HepG2 (cell line): ENCODE measurements around the gene FURIN. TPM values are rescaled to one million over a fixed set of nuclear protein-coding genes. Genes with fewer than 3 reads are reported as not detected.

Experiments
- ATAC-seq: fragments of 200-7000 bp; cut with Tn5 transposase; 3 replicates; pipeline ENCODE4 v1.9.1; 2020; ENCODE audit warnings: mild to moderate bottlenecking, moderate library complexity
- BruUV-seq: library from RNA; stranded (reverse); fragments of 400-500 nt; replicated peaks from 2 replicates; lab custom pipeline; 2021; lab: Mats Ljungman, UMichigan
- CTCF ChIA-PET: fragments of 300-600 bp; formaldehyde crosslinking; extraction: SDS; loops from one replicate; lab custom pipeline; 2021; ENCODE audit warnings: low total read pairs, inconsistent platforms, low intra/inter-chr PET ratio; lab: Yijun Ruan, JAX
- POLR2A ChIA-PET: fragments of 350-600 bp; sonication (Branson Sonifier 250); formaldehyde crosslinking; loops from one replicate; lab custom pipeline; 2020; ENCODE audit warnings: antibody characterized with exemption, inconsistent platforms; lab: Yijun Ruan, JAX
- DNase-seq: peaks from one replicate; pipeline ENCODE4 v3.0.0-alpha.2; 2015; ENCODE audit warnings: low spot score
- FAIRE-seq: peaks from 3 replicates; lab custom pipeline; 2011; peaks lifted over from hg19 to GRCh38; lab: Jason Lieb, UNC
- H2AFZ ChIP-seq: one replicate; pipeline ENCODE4 v1.6.1; 2011; ENCODE audit warnings: low read length, inconsistent platforms
- H3K27ac ChIP-seq: fragments of 300-600 bp; 3 replicates; pipeline ENCODE4 v1.8.0; 2011; ENCODE audit warnings: mixed run types, mild to moderate bottlenecking, mixed read lengths, low read length, inconsistent platforms; ENCODE audit not compliant: insufficient read depth; ENCODE audit errors: extremely low read length
- H3K27me3 ChIP-seq, 2 experiments: fragments of 200-600 bp in 1 of 2; 2 replicates in 1 of 2; 3 replicates in 1 of 2; pipeline versions ENCODE4 v1.6.0 to v1.8.0; 2011; ENCODE audit warnings: low read length in 2 of 2, mild to moderate bottlenecking in 2 of 2, moderate library complexity in 2 of 2, inconsistent platforms in 1 of 2; ENCODE audit not compliant: insufficient read depth in 2 of 2, control insufficient read depth in 1 of 2
- H3K36me3 ChIP-seq, 2 experiments: fragments of 200-600 bp in 1 of 2; replicated peaks in 1 of 2; 2 replicates in 1 of 2; 3 replicates in 1 of 2; pipeline versions ENCODE4 v1.5.1 to v1.8.0; 2011; ENCODE audit warnings: low read length in 2 of 2, inconsistent platforms in 1 of 2; ENCODE audit not compliant: insufficient read depth in 2 of 2, control insufficient read depth in 1 of 2
- H3K4me1 ChIP-seq: 2 replicates; pipeline ENCODE4 v1.5.1; 2012; ENCODE audit warnings: low read length, inconsistent platforms; ENCODE audit not compliant: insufficient read depth
- H3K4me2 ChIP-seq: 2 replicates; pipeline ENCODE4 v1.6.0; 2011; ENCODE audit warnings: low read depth, low read length, inconsistent platforms
- H3K4me3 ChIP-seq, 3 experiments: fragments of 200-600 bp in 1 of 3; sonication (generic), shearing (Covaris generic) in 1 of 3; replicated peaks in 1 of 3; 2 replicates each; pipeline ENCODE4 v1.5.1; 2011 to 2016; ENCODE audit warnings: low read length in 3 of 3, inconsistent platforms in 2 of 3, low read depth in 2 of 3, mild to moderate bottlenecking in 2 of 3, control low read depth in 1 of 3, mixed read lengths in 1 of 3; ENCODE audit not compliant: insufficient read depth in 1 of 3
- H3K79me2 ChIP-seq: one replicate; pipeline ENCODE4 v1.6.1; 2011; ENCODE audit warnings: low read length, inconsistent platforms; ENCODE audit not compliant: insufficient read depth
- H3K9ac ChIP-seq: 2 replicates; pipeline ENCODE4 v1.6.0; 2011; ENCODE audit warnings: mild to moderate bottlenecking, low read depth, low read length, inconsistent platforms; ENCODE audit not compliant: insufficient read depth
- H3K9me3 ChIP-seq: 2 replicates; pipeline ENCODE4 v1.5.1; 2012; ENCODE audit warnings: mild to moderate bottlenecking, low read length
- H4K20me1 ChIP-seq: 2 replicates; pipeline ENCODE4 v1.6.0; 2011; ENCODE audit warnings: inconsistent platforms, mild to moderate bottlenecking, low read length, moderate library complexity; ENCODE audit not compliant: insufficient read depth
- ATAD3A ChIP-seq: sonication (generic); formaldehyde crosslinking; IDR thresholded peaks from 2 replicates; pipeline ENCODE4 v1.4.0; 2020; ENCODE audit warnings: missing genetic modification reagents
- EED ChIP-seq: sonication (generic); formaldehyde crosslinking; IDR thresholded peaks from 2 replicates; pipeline ENCODE4 v1.5.0; 2020; ENCODE audit warnings: mild to moderate bottlenecking, missing genetic modification reagents
- MYNN ChIP-seq: sonication (generic); formaldehyde crosslinking; IDR thresholded peaks from 2 replicates; pipeline ENCODE4 v1.4.0; 2020; ENCODE audit warnings: mild to moderate bottlenecking, low read depth, missing genetic modification reagents
- NCOA1 ChIP-seq: sonication (generic); formaldehyde crosslinking; IDR thresholded peaks from 2 replicates; pipeline ENCODE4 v1.9.0; 2021; ENCODE audit warnings: missing genetic modification reagents
- RBM39 ChIP-seq: fragments of 200-400 bp; formaldehyde crosslinking; IDR thresholded peaks from one replicate; pipeline ENCODE4 v1.6.1; 2018; ENCODE audit warnings: antibody characterized with exemption, mild to moderate bottlenecking, low read depth, low read length; ENCODE audit not compliant: poor library complexity, severe bottlenecking
- ZFP91 ChIP-seq: sonication (generic); formaldehyde crosslinking; IDR thresholded peaks from 2 replicates; pipeline ENCODE4 v1.9.0; 2022; ENCODE audit warnings: missing genetic modification reagents, mild to moderate bottlenecking, borderline replicate concordance
- ZNF7 ChIP-seq: IDR thresholded peaks from 2 replicates; pipeline ENCODE4 v1.6.1; 2016; ENCODE audit warnings: missing biosample characterization, missing genetic modification reagents
- WGBS: methylation state at CpG from one replicate; pipeline ENCODE4 v1.1.6; 2017; ENCODE audit warnings: low lambda C conversion rate; 5-methylcytosine and 5-hydroxymethylcytosine counted together
- in situ Hi-C: cut with HindIII; loops from 2 replicates; pipeline ENCODE4 v1.10.0; 2017; ENCODE audit warnings: low pct_unique_long_range_greater_than_20kb; ENCODE audit not compliant: extremely low pct_ligation_motif_present
- intact Hi-C: fragments of 100-400 bp; cut with micrococcal nuclease; formaldehyde crosslinking; loops from one replicate; pipeline ENCODE4 v1.10.0; 2022; ENCODE audit not compliant: unreplicated experiment
- polyA plus RNA-seq, 8 experiments: library from polyadenylated mRNA; depleted of rRNA in 3 of 8; stranded (reverse) in 7 of 8; unstranded in 1 of 8; fragments of >200 nt; fragmentation: Illumina TruSeq in 4 of 8; extraction: Trizol in 4 of 8; gene quantifications; 2 replicates each; pipeline versions ENCODE4 v1.2.1 to v1.2.3, GENCODE V29; 2011 to 2016; ENCODE audit warnings: low read depth in 4 of 8, missing spikeins in 1 of 8, mixed read lengths in 1 of 8; ENCODE audit not compliant: insufficient read depth in 1 of 8
- total RNA-seq, 5 experiments: library from RNA; depleted of rRNA; stranded (reverse); fragments of >200 nt; fragmentation: Illumina TruSeq; extraction: Trizol; gene quantifications; 2 replicates each; pipeline ENCODE4 v1.2.3, GENCODE V29; 2016; ENCODE audit warnings: low read depth in 1 of 5

FURIN gene
- total and polyA plus RNA-seq, 2 of the 13 experiments (the other 11 are each of a cell fraction or from before 2014, with no cell fraction given) = 15.2 to 17.4 TPM

GRCh38 chr15:90901175-90902039 is 33.0 kb downstream of the FURIN start:
- no peak for TF ChIP-seq ATAD3A (CRISPR knock-in tag)
- intact Hi-C loops (loop anchor here (1.0 kb wide), 1 partner anchor 33 kb away; no protein-coding TSS in a partner anchor), in situ Hi-C loops (no loop called here)
- Histone ChIP-seq H4K20me1 (no peaks in the 10 kb centered on the region), H3K4me1 (peaks cover 20% of the 10 kb centered on the region), H3K79me2 (no peaks in the 10 kb centered on the region), H3K27me3 (peaks cover 0 to 1% of the 10 kb centered on the region in 2 experiments; a peak in 1 of 5 replicates), H3K9me3 (no peaks in the 10 kb centered on the region), H3K27ac (no peak overlapping the region), H3K36me3 (peaks cover 5 to 13% of the 10 kb centered on the region in 2 experiments; a peak in 4 of 5 replicates), H3K4me3 (peak overlapping the region in 2 of 3 experiments; percentile 81 to 89; a peak in 5 of 6 replicates), H3K9ac (peak overlapping the region; percentile 77; the same call in 1 of the 2 replicates), H3K4me2 (peak overlapping the region; percentile 83), H2AFZ (peak overlapping the region; percentile 77)
- FAIRE-seq (no peak), ATAC-seq (no peak), DNase-seq (no peak)
- no TSS peak for BruUV-seq
- CTCF ChIA-PET = interaction anchor here (0.7 to 1.9 kb wide), 2 partner anchors 30 to 33 kb away, joined by 3 to 5 read pairs; partner anchors contain the start of gene UNC45A
- WGBS = 31% methylated on average over 14 of the region's 14 CpGs
- POLR2A ChIA-PET = interaction anchor here (0.6 to 4.4 kb wide), 5 partner anchors 8 to 57 kb away, joined by 3 to 45 read pairs (median 16); partner anchors contain the start of genes HDDC3 and UNC45A

- ATAC-seq = peak; percentile 85
- no peaks in the 10 kb centered on the region for H3K9me3 ChIP-seq
- ChIA-PET POLR2A (interaction anchor here (1.0 to 4.4 kb wide), 10 partner anchors 9 to 185 kb away, joined by 3 to 45 read pairs (median 8); partner anchors contain the start of genes BLM, FES, HDDC3 and RCCD1), CTCF (interaction anchor here (0.7 to 1.9 kb wide), 2 partner anchors 29 to 33 kb away, joined by 3 to 5 read pairs; partner anchors contain the start of gene UNC45A)
- DNase-seq = peak; percentile 64
- intact Hi-C loops (loop anchor here (1.0 kb wide), 1 partner anchor 32 kb away; no protein-coding TSS in a partner anchor), in situ Hi-C loops (no loop called here)
- H3K4me1 ChIP-seq = peaks cover 20% of the 10 kb centered on the region
- 5% methylated on average over 3 of the region's 71 CpGs for WGBS
- no peaks in the 10 kb centered on the region for H4K20me1 ChIP-seq
- peak; percentile 51 for FAIRE-seq
- peak overlapping the region; percentile 77 for H3K9ac ChIP-seq
- TSS peak; percentile 49 for BruUV-seq
- peak overlapping the region; percentile 64 for H3K27ac ChIP-seq
- H2AFZ ChIP-seq = peak overlapping the region; percentile 77
- peak overlapping the region; percentile 71 to 89 (median 81) for H3K4me3 ChIP-seq
- peaks cover 7 to 21% of the 10 kb centered on the region in 2 experiments; a peak in 4 of 5 replicates for H3K36me3 ChIP-seq
- H3K79me2 ChIP-seq = no peaks in the 10 kb centered on the region
- peak overlapping the region; percentile 83 for H3K4me2 ChIP-seq
- peaks cover 0 to 1% of the 10 kb centered on the region in 2 experiments; a peak in 1 of 5 replicates for H3K27me3 ChIP-seq
- TF ChIP-seq MYNN (CRISPR knock-in tag) = 0 out of 2 replicates have a peak, but pooled peaks have one; percentile 58
- TF ChIP-seq NCOA1 = no peak
- peak; percentile 39 for TF ChIP-seq ZFP91 (CRISPR knock-in tag)
- no peak for TF ChIP-seq EED (CRISPR knock-in tag)
- TF ChIP-seq RBM39 = no peak
- TF ChIP-seq ZNF7 (CRISPR knock-in tag) = 0 out of 2 replicates have a peak, but pooled peaks have one; percentile 22
Observed at GRCh38 chr15:90902040-90902839, 33.9 kb downstream of the FURIN start.
